NCI-H2081 treated with DMSO at 0.1 percent for 48 hours (cell line): ENCODE data around the gene SH3GLB2.

Source experiments
- DNase-seq: peaks from one replicate; lab custom pipeline; 2025; lab: John Stamatoyannopoulos, UW

Gene SH3GLB2

DNA sequence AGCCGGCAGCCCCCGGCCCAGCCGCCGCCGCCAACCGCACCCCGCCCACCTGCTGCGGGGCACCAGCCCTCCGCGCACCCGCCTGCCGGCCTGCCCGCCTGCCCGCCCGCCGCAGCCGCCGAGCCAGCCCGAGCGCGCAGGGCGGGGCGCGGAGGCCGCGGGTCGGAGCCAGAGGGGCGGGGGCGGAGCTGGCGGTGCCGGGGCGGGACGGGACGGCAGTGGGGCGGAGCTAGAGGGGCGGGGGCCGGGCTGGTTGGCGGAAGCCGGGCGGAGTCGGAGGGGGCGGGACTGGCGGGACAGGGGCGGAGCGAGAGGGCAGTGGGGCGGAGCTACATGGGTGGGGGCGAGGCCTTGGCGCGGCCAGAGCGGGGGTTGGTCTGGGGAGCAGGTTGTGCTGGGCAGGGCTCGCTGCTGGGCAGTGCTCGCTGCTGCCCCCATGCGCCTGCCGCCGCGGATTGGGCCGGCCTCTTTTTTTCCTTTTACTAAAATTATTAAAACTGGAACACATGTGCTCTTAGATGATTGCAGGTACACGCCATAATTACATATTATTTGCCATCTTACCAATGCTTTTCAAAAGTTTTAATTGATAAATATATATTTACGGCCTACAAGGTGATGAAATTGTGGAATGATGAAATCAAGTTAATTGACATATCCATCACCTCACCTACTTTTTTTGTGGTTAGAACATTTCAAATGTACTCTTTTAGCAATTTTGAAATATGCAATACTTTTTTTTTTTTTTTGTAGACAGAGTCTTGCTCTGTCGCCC, at the start of gene SH3GLB2:
SH3GLB2 (minus strand) TSS at position 140 of the 775 bp plus-strand sequence. CDS start 177 bp downstream, outside the sequence.
- DNase-seq: peak; percentile 46

DNA sequence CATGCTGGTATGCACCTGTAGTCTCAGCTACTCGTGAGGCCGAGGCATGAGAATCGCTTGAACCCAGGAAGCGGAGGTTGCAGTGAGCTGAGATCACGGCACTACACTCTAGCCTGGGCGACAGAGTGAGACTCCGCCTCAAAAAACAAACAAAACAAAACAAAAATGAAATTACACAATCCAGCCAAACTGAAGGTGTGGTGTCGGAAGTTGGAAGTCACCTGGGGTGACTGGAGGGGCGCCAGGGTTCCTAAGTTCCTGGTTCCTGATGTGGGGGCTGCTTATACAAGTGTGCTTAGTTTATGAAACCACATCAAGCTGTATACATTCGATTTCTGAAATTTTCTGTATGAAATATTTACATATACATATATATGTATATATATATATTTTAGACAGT, 49.1 kb upstream of the SH3GLB2 start:
- no peak for DNase-seq

DNA sequence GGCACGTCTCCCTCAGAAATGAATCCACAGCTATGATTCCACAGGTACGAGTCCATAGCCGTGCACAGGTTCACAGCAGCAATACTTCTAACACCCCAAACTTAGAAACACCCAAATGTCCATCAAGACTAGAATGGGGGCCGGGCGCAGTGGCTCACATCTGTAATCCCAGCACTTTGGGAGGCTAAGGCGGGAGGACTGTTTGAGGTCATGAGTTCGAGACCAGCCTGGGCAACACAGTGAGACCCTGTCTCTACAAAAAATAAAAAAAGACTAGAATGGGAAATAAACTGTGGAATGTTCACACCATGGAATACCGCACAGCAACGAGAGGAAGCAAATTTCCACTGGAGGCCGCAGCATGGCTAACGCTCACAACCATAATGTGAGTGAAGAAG, 48.5 kb upstream of the SH3GLB2 start:
- no peak for DNase-seq

DNA sequence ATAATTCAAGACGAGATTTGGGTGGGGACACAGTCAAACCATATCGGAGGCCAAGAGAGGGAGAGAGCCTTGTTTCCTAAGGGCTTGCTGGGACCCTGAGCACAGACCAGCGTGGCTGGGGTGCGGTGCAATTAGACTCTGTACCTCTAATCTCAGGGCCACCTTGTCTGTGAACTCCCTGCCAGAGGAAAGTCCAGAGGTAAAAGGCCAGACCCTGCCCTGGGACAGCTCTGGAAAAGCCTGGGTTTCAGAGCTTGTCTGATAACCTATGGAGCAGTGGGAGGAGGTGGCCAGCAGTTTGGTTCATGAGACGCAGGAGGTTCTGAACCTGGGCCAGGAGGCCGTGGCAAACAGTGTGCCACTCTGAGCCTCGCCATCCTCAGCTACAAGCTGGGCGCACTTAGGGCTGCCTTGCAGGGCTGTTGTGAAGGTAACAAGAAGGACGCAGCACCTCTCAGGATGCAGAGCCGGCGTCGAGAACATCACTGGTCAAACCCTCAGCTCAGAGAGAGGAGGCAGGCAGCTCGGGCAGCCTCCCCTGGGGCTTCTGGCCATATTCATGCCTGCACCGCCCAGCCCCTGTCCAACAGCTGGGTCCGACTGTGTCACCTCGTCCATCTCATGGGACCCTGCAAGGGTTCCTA, 48.0 kb upstream of the SH3GLB2 start:
- no peak for DNase-seq

DNA sequence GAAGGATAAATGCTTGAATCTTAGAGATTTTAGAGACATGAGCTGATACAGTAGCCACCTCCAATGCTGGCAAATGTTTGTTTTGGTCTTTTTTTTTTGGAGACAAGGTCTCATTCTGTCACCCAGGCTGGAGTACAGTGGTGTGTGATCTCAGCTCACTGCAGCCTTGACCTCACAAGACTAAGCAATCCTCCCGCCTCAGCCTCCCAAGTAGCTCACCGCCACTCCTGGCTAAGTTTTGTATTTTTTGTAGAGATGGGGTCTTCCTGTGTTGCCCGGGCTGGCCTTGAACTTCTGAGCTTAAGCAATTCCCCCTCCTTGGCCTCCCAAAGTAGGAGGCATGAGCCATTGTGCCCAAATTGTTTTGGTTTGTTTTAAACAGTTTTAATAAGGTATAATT, 46.0 kb upstream of the SH3GLB2 start:
- no peak for DNase-seq

DNA sequence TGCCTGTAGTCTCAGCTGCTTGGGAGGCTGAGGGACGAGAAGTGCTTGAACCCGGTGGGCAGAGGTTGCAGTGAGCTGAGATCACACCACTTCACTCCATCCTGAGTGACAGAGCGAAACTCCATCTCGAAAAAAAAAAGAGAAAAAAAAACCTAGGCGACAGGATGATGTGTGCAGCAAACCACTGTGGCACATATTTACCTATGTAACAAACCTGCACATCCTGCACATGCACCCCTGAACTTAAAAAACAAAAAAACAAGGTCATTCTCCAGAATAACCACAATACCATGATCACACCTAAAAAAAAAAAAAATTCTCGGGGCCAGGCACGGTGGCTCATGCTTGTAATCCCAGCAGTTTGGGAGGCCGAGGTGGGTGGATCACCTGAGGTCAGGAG, 45.3 kb upstream of the SH3GLB2 start:
- no peak for DNase-seq

DNA sequence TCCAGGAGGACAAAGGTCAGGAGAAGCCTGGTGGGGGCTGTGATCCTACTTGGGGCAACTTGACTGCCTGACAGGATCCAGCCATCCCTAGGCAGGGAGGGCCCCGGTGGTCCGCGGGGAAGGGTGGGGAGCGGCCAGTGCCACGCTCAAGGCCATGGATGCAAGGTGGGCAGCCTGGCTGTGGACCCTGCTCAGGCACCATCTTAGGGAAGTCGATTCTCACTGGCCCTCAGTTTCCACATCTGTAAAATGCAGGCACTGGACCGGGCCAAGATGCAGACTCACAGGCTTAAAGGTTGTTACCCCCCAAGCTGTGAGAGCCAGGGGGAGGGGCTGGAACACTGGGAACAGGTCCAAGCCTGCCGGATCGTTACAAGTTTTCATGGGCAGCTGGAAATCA, 44.0 kb upstream of the SH3GLB2 start:
- no peak for DNase-seq

DNA sequence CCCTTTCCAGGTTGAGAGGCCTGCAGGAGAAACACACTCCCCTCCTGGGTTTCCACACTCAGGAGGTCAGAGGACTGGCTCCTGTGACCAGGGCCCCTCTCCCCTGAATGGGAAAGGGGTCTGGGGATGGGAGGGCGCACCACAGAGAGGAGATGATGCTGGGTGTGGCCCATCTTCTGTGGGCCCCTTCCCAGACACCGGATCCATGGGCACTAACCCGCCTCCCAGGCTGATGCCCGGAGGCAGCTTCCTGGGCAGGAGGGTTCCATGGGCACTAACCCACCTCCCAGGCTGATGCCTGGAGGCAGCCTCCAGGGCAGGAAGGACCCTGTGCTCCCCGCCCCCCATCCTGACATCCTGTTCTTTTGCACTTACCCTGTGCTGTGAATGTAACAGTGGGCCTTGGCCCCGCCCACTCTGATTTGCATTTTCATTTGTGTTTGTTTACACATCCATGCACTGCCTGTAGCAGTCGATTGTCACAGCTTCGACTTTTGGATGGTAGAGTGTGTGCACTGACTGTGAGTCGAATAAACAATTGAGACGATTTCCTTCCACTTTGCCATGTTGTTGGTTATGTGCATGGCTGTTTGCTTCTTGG, 43.5 kb upstream of the SH3GLB2 start:
- DNase-seq: no peak

DNA sequence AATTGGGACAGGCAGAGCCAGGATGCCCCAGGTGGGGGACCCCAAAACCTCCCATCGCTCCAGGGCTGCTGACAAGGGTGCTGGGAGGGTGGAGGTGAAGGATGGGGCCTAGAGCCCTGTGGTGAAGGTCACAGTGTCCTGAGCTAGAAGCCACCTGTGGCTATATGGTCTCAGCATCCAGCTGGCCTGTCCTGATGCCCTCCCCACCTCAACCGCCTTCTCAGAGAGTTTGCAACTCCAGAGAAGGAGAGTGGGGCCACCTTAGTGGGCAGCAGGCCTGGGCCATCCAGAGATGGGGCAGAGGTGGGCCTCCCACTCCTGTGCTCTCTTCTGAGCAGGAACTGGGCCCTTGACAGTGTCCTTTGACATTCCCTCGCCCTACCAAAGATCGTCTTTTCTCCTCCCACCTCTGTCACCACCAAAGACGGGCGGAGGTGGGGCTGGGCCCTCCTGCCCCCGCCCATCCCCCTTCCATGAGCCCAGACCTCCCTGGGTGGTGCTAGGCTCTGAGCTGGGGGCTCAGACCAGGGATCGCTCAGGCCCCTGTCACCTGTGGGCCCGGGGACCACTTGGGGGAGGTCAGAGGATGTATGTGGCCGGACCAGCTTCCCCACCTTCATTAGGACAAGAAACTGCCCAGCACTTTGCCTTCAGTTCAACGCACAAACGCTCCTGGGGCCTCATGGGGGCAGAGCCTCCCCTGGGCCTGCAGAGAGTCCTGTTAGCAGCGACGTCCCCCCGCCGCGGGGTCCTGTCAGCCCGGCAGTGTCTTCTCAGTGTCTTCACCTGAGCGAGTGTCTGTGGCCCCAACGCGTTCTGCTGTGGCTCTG, 42.8 kb upstream of the SH3GLB2 start:
- DNase-seq: no peak

DNA sequence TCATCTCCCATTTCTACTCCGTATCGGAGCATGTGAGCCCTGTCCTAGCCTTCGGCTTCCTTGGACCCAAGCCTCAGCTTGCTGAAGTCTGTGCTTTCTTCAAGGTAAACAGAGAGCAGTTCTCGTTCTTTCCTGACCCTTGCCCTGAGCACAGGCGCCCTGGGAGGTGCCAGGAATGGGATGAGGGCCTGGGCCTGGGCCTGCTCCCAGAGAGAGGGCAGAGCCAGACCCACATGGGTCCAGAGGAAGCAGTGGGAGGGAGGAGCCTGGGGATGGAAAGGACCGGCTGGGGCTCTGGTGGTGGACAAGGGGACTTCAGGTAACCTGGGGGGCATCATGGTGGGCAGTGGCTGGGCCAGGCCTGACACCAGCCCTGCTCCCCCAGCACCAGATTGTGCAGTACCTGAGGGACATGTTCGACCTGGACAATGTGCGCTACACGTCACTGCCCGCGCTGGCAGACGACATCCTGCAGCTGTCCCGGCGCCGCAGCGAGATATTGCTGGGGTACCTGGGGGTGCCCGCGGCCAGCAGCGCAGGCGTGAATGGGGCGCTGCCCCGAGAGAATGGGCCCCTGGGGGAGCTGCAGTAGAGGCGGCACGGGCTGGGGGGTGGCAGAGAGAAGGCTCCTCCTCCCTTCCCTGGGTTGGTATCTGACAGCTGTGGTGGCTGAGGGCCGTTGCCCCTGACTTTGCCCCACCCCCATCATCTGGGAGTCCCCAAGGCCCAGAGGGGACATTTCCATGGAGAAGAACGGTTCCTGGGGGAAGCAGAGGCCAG, 41.9 kb upstream of the SH3GLB2 start:
- DNase-seq: no peak

DNA sequence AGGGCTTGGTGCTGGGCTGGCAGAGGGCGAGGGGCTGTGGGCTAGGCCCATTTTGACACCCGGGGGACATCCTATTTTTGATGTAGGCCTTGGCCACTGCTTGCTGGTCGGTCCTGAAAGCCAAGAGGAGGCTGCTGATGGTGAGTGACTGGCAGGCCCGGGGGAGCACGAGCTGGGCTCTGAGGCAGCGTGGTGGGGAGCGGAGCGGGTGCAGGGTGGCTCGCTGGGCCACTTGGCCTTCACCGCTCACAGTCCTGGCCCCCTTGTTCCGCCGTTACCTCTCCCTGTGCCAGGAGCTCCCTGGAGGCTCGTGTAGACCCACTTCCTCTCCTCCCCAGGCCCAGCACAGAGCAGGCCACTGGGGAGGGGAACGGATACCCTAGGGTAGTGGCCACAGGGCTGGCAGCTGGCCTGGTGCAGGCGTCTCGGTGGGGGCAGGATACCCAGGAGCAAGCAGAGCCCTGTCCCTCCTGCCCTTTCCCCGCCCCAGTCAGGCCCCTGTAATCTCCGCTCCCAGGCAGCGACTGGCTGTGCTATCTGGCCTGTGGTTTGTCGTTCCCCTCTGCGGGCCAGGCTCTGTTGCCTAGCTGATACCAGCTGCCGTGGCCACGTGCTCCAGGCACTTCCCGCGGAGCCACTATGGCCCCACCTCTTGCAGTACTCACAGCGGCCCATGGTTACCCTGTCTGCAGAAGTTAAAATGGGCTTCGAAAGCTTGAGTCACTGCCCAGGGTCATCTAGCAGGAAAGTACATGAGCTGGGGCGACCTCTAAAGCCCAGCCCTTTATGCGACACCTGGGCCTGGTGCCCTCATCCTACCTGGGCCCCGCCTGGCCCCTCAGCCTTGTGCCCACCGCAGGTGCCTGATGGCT, 41.1 kb upstream of the SH3GLB2 start:
- no peak for DNase-seq

DNA sequence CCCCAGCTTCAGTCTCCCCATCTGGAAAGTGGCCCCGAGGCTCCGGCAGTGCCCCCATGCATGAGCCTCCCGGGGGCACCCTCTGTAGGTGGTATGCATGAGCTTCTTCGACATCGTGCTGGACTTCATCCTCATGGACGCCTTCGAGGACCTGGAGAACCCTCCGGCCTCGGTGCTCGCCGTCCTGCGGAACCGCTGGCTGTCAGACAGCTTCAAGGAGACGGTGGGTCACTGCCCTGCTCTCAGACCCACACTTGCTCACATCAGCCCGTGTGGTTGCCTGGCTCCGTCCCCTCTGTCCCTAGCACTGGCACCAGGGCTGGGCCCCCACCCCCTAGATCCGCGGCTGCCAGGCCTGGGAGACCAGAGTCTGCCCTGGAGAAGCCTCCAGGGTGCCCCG, 40.0 kb upstream of the SH3GLB2 start:
- no peak for DNase-seq

DNA sequence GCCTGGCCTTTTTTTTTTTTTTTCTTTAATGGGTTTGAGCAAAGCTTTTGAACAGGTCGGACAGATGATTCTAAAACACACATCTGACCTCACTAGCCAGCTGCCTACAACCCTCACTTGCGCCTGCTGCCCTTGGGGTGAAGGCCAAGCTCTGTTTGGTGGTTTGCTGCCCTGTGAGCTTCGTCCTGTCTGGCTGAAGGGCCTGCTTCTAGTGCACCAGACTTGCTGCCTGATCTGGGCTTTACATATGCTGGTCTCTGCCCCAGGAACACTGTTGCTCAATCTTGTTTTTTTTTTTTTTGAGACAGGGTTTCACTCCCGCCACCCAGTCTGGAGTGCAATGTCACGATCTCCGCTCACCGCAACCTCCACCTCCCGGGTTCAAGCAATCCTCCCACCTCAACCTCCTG, 36.4 kb upstream of the SH3GLB2 start:
- no peak for DNase-seq

DNA sequence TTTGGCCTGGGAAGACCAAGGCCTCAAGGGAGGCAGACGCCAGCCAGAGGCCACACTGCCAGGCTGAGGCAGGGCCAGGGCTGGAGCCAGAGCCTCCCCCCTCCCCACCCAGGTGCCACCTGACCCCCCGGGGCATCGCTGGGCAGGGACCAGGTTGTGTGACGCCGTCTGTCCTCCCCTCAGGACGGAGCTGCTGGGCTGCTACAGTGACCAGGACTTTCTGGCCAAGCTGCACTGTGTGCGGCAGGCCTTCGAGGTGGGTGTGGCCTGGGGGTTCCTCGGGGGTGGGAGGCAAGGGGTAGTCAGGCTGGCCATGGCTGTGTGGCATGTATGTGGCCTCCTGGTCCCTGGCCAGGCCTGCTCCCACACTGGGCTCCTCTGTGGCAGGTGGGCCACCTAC, 34.9 kb upstream of the SH3GLB2 start:
- DNase-seq: no peak

DNA sequence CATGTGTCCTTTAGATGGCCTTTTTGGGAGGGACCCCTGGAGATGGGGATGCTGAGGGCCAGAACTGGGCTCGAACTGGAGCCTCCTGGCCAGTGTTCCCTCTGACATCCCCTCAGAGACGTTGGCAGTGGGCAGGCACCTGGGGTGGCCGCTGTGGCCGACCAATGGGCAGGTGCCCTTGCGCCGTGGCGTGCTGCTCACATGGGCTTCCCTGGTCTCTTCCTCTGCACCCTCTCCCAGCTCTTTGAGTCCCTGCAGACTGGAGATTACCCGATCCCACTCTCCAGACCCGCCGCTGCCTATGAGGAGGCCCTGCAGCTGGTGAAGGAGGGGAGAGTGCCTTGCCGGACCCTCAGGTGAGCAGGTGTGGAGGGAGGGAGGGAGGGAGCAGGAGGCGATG, 32.9 kb upstream of the SH3GLB2 start:
- no peak for DNase-seq

DNA sequence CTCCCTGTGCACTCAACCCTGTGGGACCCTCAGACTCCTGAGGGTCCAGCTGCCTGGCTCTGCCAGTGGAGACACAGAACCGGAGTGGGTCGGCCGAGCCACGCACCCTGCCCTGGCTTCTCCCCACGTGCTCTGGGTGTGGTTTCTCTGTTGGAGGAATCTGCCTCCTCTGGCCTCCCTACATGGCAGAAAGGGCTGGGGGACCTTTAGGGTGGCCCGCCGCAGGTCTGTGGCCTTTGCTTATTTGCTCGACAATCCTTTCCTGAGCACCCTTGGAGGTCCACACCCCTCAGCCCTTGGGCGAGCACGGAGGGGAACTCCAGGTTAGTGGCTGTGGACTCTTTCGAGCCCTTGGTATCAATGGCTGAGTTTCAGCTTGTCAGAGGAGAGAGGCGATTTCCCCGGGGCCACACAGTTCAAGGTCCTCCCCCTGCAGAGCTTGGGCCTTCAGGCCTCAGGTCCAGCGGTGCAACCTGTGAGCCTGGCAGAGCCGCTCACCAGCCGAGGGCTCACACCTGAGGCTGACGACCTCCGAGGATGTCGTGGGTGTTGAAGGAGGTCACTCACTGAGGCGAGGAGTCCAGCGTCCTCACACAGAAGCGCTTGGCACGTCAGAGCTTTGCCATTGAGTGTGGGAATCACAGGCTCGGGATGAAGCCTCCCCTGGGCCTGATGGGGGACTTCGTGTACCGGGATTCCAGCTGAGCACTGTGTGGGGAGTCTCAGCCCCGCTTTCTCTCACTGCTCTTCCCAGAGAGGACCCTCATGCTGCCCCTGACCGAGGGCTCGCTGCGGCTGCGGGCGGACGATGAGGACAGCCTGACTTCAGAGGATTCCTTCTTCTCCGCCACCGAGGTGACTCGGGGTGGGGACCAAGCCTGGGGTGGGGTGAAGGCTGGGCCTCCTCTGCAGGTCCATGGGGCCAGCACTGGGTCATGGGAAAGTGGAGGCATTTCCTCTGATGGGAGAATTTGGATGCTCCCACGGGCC, 32.0 kb upstream of the SH3GLB2 start:
- DNase-seq: no peak

DNA sequence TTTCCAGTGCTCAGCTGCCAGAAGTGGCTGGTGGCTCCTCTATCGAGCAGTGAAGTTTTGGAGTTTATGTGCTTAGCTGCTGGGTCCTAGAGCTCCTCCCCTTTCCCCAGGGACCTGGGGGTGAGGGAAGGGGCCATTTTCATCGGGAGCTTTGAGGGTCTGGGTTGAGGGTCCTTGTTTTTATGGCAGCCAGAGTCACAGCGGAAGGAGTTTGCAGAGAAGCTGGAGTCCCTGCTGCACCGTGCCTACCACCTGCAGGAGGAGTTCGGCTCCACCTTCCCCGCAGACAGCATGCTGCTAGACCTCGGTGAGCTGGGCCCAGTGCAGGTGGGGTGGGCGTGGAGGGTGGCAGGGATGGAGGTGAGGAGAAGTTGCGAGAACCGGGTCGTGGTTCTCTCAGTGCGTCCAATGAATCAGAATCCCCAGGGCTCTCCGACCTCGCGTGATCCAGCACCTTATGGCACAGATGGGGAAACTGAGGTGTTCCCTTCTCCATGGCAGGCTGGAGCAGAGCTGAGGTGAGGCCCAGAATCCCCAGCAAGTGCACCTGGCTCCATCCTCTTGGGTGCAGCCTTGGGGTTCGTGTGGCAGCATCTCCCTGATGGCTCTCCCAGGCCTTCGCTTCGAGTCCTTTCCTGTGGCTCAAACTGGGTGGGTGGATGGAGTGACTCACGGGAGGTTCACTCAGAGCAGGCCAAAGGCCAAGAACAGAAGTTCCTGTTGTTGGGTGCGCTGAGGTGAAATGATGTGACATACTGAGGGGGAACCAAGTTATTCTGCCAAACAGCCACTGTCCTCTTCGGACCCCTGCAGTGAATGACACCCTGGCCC, 31.0 kb upstream of the SH3GLB2 start:
- no peak for DNase-seq

DNA sequence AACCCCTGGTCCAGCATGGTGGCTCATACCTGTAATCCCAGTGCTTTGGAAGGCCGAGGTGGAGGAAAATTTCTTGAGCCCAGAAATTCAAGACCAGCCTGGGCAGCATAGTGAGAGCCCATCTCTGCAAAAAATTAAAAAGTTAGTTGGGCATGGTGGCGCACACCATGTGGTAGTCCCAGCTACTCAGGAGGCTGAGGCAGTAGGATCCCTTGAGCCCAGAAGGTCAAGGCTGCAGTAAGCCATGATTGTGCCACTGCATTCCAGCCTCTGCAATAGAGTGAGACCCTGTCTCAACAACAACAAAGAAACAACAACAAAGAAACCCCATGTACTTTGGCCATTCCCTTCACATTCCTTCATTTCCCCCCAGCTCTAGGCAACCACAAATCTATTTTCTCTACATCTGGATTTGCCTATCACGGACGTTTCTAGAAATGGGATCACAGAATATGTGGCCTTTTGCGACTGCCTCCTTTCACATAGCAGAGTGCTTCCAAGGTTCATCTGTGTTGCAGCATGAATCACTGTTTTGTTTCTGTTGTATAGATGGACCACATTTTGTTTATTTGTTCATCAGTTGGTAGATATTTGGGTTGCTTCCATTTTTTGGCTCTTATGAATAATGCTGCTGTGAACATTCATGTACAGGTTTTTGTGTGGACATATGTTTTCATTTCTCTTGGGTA, 26.2 kb upstream of the SH3GLB2 start:
- no peak for DNase-seq
